HepG2 (cell line): ENCODE data around the gene ARL4D. TPM values are rescaled to one million over a fixed set of nuclear protein-coding genes. Genes with fewer than 3 reads are reported as not detected.
A peak's percentile ranks its signal among the peaks of the same experiment; 100 is the strongest.

Source experiments
- ATM ChIP-seq: fragments of 450-650 bp; IDR thresholded peaks from 2 replicates; pipeline ENCODE4 v1.7.1; 2017; ENCODE audit warnings: mild to moderate bottlenecking, borderline replicate concordance
- CBFB ChIP-seq: sonication (generic); formaldehyde crosslinking; IDR thresholded peaks from 2 replicates; pipeline ENCODE4 v1.4.0; 2020; ENCODE audit warnings: missing genetic modification reagents
- DNMT1 ChIP-seq: sonication (generic); formaldehyde crosslinking; IDR thresholded peaks from 2 replicates; pipeline ENCODE4 v1.5.1; 2020; ENCODE audit warnings: mild to moderate bottlenecking, missing genetic modification reagents
- SOX13 ChIP-seq, 3 experiments: fragments of 450-650 bp in 1 of 3; sonication (generic) in 1 of 3; formaldehyde crosslinking in 1 of 3; IDR thresholded peaks in 2 of 3; conservative IDR thresholded peaks in 1 of 3; 2 replicates each; pipeline versions ENCODE4 v1.5.0 to v1.6.1; 2016 to 2020; ENCODE audit warnings: antibody characterized with exemption in 1 of 3, mild to moderate bottlenecking in 1 of 3, missing compliant biosample characterization in 1 of 3, missing genetic modification reagents in 1 of 3, moderate library complexity in 1 of 3
- TAF1 ChIP-seq: sonication (generic); formaldehyde crosslinking; IDR thresholded peaks from 2 replicates; pipeline ENCODE4 v1.4.0; 2020; ENCODE audit warnings: missing genetic modification reagents
- TCF7 ChIP-seq: sonication (generic); IDR thresholded peaks from 2 replicates; pipeline ENCODE4 v1.6.1; 2016; ENCODE audit warnings: antibody characterized with exemption, low read depth
- ZBTB38 ChIP-seq: sonication (generic); formaldehyde crosslinking; IDR thresholded peaks from 2 replicates; pipeline ENCODE4 v1.5.1; 2020; ENCODE audit warnings: mild to moderate bottlenecking, missing genetic modification reagents
- ZFY ChIP-seq: sonication (generic); formaldehyde crosslinking; IDR thresholded peaks from 2 replicates; pipeline ENCODE4 v1.4.0; 2020; ENCODE audit warnings: missing genetic modification reagents
- ZNF367 ChIP-seq: sonication (generic); formaldehyde crosslinking; IDR thresholded peaks from 2 replicates; pipeline ENCODE4 v1.4.0; 2020; ENCODE audit warnings: missing genetic modification reagents, borderline replicate concordance
- ZNF383 ChIP-seq: sonication (generic); formaldehyde crosslinking; IDR thresholded peaks from 2 replicates; pipeline ENCODE4 v1.4.0; 2020; ENCODE audit warnings: missing genetic modification reagents, mild to moderate bottlenecking, borderline replicate concordance
- ZNF530 ChIP-seq: sonication (generic); formaldehyde crosslinking; IDR thresholded peaks from 2 replicates; pipeline ENCODE4 v1.5.0; 2020; ENCODE audit warnings: low read depth, mild to moderate bottlenecking, missing genetic modification reagents
- ZNF878 ChIP-seq: sonication (generic); formaldehyde crosslinking; IDR thresholded peaks from 2 replicates; pipeline ENCODE4 v1.8.1; 2023; ENCODE audit warnings: mild to moderate bottlenecking, missing genetic modification reagents, moderate library complexity
- polyA plus RNA-seq, 8 experiments: library from polyadenylated mRNA; depleted of rRNA in 3 of 8; stranded (reverse) in 7 of 8; unstranded in 1 of 8; fragments of >200 nt; fragmentation: Illumina TruSeq in 4 of 8; extraction: Trizol in 4 of 8; gene quantifications; 2 replicates each; pipeline versions ENCODE4 v1.2.1 to v1.2.3, GENCODE V29; 2011 to 2016; ENCODE audit warnings: low read depth in 4 of 8, missing spikeins in 1 of 8, mixed read lengths in 1 of 8; ENCODE audit not compliant: insufficient read depth in 1 of 8
- total RNA-seq, 5 experiments: library from RNA; depleted of rRNA; stranded (reverse); fragments of >200 nt; fragmentation: Illumina TruSeq; extraction: Trizol; gene quantifications; 2 replicates each; pipeline ENCODE4 v1.2.3, GENCODE V29; 2016; ENCODE audit warnings: low read depth in 1 of 5
- TF ChIP-seq, protein P1 (sequence below): IDR thresholded peaks from 2 replicates; pipeline ENCODE4 v1.6.1; 2016; ENCODE audit warnings: low read depth, control low read depth
- TF ChIP-seq, protein P2 (sequence below): sonication (generic); formaldehyde crosslinking; IDR thresholded peaks from one replicate; pipeline ENCODE4 v1.5.1; 2020; ENCODE audit warnings: mild to moderate bottlenecking, missing genetic modification reagents; ENCODE audit errors: not compliant biosample characterization
- TF ChIP-seq, protein P3 (sequence below): IDR thresholded peaks from 2 replicates; pipeline ENCODE4 v1.6.1; 2018; ENCODE audit warnings: missing genetic modification reagents
- TF ChIP-seq, protein P4 (sequence below): sonication (generic); formaldehyde crosslinking; IDR thresholded peaks from 2 replicates; pipeline ENCODE4 v1.5.0; 2020; ENCODE audit warnings: mild to moderate bottlenecking, missing genetic modification reagents, moderate library complexity

ARL4D gene
- total and polyA plus RNA-seq, 2 of the 13 experiments (the other 11 are each of a cell fraction or from before 2014, with no cell fraction given), result 9.0 to 25.9 TPM

DNA sequence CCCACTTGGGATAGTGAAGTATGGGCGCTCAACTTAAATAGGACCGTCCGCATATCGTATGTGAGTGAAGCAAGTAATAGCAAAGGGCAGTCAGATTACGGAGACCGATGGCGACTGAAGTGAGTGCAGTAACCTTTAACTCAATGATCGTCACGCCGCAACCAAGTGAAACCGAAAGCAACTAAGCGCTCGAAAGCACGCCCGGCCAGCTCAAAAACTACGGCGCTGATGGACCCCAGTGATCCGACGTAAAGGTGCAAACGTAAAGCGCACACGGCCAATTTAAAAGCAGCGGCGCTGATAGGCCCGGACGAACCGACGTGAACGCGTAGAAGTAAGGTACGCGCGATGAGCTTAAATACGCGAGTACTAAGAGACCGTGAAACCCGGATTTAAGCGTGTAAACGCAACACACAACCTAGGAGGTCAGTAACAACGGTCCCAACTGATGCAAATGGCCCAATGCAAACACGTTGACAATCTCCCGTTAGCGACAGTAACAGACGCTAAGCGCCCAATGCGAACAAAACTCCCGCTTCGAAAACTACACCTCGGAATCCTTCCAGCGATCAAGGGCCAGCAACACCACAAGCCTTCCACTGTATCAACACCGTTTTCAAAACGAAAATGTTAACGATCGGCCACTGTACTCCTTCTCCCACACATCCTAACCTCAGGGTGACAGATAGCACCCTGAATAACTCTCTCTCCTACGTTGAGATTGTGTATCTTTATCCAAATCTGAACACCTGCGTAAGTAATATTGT lies 37.9 kb upstream of the ARL4D start (continued):
- TF ChIP-seq, protein P1, sequence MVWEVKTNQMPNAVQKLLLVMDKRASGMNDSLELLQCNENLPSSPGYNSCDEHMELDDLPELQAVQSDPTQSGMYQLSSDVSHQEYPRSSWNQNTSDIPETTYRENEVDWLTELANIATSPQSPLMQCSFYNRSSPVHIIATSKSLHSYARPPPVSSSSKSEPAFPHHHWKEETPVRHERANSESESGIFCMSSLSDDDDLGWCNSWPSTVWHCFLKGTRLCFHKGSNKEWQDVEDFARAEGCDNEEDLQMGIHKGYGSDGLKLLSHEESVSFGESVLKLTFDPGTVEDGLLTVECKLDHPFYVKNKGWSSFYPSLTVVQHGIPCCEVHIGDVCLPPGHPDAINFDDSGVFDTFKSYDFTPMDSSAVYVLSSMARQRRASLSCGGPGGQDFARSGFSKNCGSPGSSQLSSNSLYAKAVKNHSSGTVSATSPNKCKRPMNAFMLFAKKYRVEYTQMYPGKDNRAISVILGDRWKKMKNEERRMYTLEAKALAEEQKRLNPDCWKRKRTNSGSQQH (CRISPR knock-in tag), result peak; percentile 90
- TF ChIP-seq, protein P2, sequence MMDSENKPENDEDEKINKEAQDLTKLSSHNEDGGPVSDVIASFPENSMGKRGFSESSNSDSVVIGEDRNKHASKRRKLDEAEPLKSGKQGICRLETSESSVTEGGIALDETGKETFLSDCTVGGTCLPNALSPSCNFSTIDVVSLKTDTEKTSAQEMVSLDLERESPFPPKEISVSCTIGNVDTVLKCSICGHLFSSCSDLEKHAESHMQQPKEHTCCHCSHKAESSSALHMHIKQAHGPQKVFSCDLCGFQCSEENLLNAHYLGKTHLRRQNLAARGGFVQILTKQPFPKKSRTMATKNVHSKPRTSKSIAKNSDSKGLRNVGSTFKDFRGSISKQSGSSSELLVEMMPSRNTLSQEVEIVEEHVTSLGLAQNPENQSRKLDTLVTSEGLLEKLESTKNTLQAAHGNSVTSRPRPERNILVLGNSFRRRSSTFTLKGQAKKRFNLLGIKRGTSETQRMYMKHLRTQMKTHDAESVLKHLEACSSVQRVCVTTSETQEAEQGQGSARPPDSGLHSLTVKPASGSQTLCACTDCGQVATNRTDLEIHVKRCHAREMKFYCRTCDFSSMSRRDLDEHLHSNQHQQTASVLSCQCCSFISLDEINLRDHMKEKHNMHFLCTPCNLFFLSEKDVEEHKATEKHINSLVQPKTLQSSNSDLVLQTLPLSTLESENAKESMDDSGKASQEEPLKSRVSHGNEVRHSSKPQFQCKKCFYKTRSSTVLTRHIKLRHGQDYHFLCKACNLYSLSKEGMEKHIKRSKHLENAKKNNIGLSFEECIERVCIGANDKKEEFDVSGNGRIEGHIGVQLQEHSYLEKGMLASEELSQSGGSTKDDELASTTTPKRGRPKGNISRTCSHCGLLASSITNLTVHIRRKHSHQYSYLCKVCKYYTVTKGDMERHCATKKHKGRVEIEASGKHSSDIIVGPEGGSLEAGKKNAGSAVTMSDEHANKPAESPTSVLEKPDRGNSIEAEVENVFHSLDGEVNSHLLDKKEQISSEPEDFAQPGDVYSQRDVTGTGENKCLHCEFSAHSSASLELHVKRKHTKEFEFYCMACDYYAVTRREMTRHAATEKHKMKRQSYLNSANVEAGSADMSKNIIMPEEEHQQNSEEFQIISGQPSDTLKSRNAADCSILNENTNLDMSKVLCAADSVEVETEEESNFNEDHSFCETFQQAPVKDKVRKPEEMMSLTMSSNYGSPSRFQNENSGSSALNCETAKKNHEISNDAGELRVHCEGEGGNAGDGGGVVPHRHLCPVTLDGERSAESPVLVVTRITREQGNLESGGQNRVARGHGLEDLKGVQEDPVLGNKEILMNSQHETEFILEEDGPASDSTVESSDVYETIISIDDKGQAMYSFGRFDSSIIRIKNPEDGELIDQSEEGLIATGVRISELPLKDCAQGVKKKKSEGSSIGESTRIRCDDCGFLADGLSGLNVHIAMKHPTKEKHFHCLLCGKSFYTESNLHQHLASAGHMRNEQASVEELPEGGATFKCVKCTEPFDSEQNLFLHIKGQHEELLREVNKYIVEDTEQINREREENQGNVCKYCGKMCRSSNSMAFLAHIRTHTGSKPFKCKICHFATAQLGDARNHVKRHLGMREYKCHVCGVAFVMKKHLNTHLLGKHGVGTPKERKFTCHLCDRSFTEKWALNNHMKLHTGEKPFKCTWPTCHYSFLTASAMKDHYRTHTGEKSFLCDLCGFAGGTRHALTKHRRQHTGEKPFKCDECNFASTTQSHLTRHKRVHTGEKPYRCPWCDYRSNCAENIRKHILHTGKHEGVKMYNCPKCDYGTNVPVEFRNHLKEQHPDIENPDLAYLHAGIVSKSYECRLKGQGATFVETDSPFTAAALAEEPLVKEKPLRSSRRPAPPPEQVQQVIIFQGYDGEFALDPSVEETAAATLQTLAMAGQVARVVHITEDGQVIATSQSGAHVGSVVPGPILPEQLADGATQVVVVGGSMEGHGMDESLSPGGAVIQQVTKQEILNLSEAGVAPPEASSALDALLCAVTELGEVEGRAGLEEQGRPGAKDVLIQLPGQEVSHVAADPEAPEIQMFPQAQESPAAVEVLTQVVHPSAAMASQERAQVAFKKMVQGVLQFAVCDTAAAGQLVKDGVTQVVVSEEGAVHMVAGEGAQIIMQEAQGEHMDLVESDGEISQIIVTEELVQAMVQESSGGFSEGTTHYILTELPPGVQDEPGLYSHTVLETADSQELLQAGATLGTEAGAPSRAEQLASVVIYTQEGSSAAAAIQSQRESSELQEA (CRISPR knock-in tag), result peak; percentile 71
- TF ChIP-seq, protein P3, sequence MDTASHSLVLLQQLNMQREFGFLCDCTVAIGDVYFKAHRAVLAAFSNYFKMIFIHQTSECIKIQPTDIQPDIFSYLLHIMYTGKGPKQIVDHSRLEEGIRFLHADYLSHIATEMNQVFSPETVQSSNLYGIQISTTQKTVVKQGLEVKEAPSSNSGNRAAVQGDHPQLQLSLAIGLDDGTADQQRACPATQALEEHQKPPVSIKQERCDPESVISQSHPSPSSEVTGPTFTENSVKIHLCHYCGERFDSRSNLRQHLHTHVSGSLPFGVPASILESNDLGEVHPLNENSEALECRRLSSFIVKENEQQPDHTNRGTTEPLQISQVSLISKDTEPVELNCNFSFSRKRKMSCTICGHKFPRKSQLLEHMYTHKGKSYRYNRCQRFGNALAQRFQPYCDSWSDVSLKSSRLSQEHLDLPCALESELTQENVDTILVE (CRISPR knock-in tag), result peak; percentile 94
- TF ChIP-seq ZBTB38 (CRISPR knock-in tag) (peak; percentile 71), DNMT1 (0 out of 2 replicates have a peak, but pooled peaks have one; percentile 60), ZNF383 (CRISPR knock-in tag) (no peak), ZFY (CRISPR knock-in tag) (peak; percentile 62; the same call in 1 of the 2 replicates), ATM (no peak), ZNF878 (CRISPR knock-in tag) (peak; percentile 100), ZNF367 (CRISPR knock-in tag) (no peak; the same call in 1 of the 2 replicates), TCF7 (no peak), SOX13 (IDR thresholded peaks at IDR 0.05) (peak; percentile 98), SOX13 (CRISPR knock-in tag; conservative IDR thresholded peaks at IDR 0.05 in 1 of 2, IDR thresholded peaks at IDR 0.05 in 1 of 2) (peak; percentile 71 to 100), TAF1 (CRISPR knock-in tag) (peak; percentile 64; the same call in 1 of the 2 replicates), CBFB (CRISPR knock-in tag) (peak; percentile 80), ZNF530 (CRISPR knock-in tag) (peak; percentile 62; the same call in 1 of the 2 replicates)
- TF ChIP-seq, protein P4, sequence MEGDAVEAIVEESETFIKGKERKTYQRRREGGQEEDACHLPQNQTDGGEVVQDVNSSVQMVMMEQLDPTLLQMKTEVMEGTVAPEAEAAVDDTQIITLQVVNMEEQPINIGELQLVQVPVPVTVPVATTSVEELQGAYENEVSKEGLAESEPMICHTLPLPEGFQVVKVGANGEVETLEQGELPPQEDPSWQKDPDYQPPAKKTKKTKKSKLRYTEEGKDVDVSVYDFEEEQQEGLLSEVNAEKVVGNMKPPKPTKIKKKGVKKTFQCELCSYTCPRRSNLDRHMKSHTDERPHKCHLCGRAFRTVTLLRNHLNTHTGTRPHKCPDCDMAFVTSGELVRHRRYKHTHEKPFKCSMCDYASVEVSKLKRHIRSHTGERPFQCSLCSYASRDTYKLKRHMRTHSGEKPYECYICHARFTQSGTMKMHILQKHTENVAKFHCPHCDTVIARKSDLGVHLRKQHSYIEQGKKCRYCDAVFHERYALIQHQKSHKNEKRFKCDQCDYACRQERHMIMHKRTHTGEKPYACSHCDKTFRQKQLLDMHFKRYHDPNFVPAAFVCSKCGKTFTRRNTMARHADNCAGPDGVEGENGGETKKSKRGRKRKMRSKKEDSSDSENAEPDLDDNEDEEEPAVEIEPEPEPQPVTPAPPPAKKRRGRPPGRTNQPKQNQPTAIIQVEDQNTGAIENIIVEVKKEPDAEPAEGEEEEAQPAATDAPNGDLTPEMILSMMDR (CRISPR knock-in tag), result no peak
